Glutamatergic neuron (in vitro differentiated cells): ENCODE measurements around the gene KLK15. TPM values are rescaled to one million over a fixed set of nuclear protein-coding genes. Genes with fewer than 3 reads are reported as not detected.
A peak's percentile ranks its signal among the peaks of the same experiment; 100 is the strongest.
"Not testable (repeated sequence)": the region's sequence is repeated elsewhere in the genome, so short reads cannot be mapped to it uniquely, and the experiment has no call there.

ENCODE experiments used
- DNase-seq: peaks from one replicate; pipeline ENCODE4 v3.0.0; 2022
- H3K27ac Mint-ChIP-seq: one replicate; pipeline ENCODE4 v1.8.0; 2020; ENCODE audit warnings: mild to moderate bottlenecking, mixed read lengths, inconsistent platforms; ENCODE audit not compliant: unreplicated experiment
- H3K27me3 Mint-ChIP-seq: one replicate; pipeline ENCODE4 v1.8.0; 2020; ENCODE audit warnings: mild to moderate bottlenecking, moderate library complexity, mixed read lengths, inconsistent platforms; ENCODE audit not compliant: unreplicated experiment
- H3K36me3 Mint-ChIP-seq: one replicate; pipeline ENCODE4 v1.8.0; 2020; ENCODE audit warnings: mild to moderate bottlenecking, mixed read lengths, inconsistent platforms; ENCODE audit not compliant: unreplicated experiment
- H3K4me1 Mint-ChIP-seq: one replicate; pipeline ENCODE4 v1.8.0; 2020; ENCODE audit warnings: mild to moderate bottlenecking, low read depth, mixed read lengths, inconsistent platforms; ENCODE audit not compliant: unreplicated experiment
- H3K4me3 Mint-ChIP-seq: one replicate; pipeline ENCODE4 v1.8.0; 2020; ENCODE audit warnings: mild to moderate bottlenecking, mixed read lengths, inconsistent platforms; ENCODE audit not compliant: unreplicated experiment
- H3K9me3 Mint-ChIP-seq: one replicate; pipeline ENCODE4 v1.8.0; 2020; ENCODE audit warnings: mild to moderate bottlenecking, moderate library complexity, mixed read lengths, inconsistent platforms; ENCODE audit not compliant: unreplicated experiment
- total RNA-seq: library from RNA; stranded (reverse); fragmentation: NEBNext Ultra II Directional; extraction: Animal tissue kit (Norgen Biotek cat#: 25700); gene quantifications from one replicate; pipeline ENCODE4 v1.2.1, GENCODE V29; 2021; ENCODE audit not compliant: unreplicated experiment
- TF ChIP-seq, protein P1 (sequence below): fragments of 200-600 bp; sonication (generic); IDR thresholded peaks from one replicate; pipeline ENCODE4 v1.5.0; 2021; ENCODE audit not compliant: partially characterized antibody, unreplicated experiment

The KLK15 gene
- total RNA-seq, 1 donor from 2014 or later = not detected

DNA sequence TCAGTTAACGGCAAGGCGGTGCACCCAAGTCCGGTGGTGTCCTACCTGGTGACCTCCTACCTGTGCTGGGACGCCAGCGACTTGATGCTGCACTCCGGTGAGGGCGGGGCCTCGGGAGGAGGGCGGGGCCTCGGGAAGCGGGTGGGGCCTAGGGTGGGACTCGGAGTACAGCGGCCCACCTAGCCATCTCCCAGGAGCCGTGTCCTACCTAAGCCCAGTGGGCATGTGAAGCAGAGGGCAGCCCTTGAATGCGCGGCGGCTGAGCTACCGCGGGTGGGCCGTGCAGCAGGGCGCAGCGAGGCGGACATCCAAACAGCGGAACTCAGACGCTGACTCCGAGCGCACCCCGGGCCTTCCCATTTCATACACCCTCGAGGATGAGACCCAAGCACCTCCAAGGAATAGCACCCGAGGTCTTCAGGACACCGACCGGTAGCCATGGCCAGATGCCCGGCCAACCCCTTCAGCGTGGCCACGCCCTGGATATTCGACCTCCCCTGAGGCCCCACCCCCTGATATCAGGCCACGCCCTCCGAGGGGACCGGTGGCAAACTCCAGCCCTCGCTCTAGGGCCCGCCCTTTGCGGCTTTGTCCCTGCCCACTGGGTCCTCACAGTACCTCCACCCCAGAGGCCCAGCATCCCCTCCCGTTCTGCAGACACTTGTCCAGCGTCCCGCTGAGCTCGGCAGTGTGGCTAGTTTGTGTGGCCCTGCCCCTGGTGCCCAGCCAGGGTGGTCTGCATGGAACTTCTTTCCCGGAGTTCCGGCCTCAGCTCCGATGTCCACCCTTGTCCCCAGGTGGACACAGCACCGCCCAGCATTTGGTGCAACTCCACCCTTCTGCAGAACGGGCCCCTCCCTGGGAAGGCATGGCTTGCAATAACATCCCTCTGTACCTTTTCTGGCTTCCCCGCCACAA lies 15.2 kb downstream of the KLK15 start:
- Mint-ChIP-seq H3K27ac (peak overlapping the region; percentile 48), H3K4me1 (peaks cover 9% of the 10 kb centered on the region), H3K9me3 (peaks cover 10% of the 10 kb centered on the region), H3K4me3 (peak overlapping the region; percentile 71), H3K36me3 (peaks cover 9% of the 10 kb centered on the region), H3K27me3 (peaks cover 22% of the 10 kb centered on the region)
- TF ChIP-seq, protein P1, sequence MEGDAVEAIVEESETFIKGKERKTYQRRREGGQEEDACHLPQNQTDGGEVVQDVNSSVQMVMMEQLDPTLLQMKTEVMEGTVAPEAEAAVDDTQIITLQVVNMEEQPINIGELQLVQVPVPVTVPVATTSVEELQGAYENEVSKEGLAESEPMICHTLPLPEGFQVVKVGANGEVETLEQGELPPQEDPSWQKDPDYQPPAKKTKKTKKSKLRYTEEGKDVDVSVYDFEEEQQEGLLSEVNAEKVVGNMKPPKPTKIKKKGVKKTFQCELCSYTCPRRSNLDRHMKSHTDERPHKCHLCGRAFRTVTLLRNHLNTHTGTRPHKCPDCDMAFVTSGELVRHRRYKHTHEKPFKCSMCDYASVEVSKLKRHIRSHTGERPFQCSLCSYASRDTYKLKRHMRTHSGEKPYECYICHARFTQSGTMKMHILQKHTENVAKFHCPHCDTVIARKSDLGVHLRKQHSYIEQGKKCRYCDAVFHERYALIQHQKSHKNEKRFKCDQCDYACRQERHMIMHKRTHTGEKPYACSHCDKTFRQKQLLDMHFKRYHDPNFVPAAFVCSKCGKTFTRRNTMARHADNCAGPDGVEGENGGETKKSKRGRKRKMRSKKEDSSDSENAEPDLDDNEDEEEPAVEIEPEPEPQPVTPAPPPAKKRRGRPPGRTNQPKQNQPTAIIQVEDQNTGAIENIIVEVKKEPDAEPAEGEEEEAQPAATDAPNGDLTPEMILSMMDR = no peak
- DNase-seq = peak; percentile 80

DNA sequence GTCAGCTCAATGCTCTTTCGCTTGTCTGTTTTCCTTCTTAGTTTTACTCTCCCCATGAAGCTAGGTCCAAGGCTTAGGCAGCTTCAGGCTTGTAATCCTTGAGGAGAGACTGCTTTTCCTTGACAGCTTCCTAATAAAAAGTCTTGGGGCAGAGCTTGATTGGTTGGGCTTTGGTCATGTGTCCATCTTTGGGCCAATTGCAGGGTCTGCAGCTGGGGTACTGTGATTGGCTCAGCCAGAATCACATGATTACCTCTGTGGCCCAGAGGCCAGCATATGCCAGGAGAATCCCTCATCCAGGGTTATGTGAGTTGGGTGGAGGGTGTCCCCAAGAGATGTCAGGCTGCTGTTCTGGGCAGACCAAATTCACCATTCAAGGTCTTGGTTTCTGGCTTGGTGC lies 17.9 kb downstream of the KLK15 start:
- TF ChIP-seq, protein P1 = no peak
- Mint-ChIP-seq H3K27me3 (peaks cover 33% of the 10 kb centered on the region), H3K4me3 (no peak overlapping the region), H3K4me1 (peaks cover 3% of the 10 kb centered on the region), H3K27ac (no peak overlapping the region), H3K36me3 (peaks cover 7% of the 10 kb centered on the region), H3K9me3 (peaks cover 16% of the 10 kb centered on the region)
- DNase-seq = no peak

DNA sequence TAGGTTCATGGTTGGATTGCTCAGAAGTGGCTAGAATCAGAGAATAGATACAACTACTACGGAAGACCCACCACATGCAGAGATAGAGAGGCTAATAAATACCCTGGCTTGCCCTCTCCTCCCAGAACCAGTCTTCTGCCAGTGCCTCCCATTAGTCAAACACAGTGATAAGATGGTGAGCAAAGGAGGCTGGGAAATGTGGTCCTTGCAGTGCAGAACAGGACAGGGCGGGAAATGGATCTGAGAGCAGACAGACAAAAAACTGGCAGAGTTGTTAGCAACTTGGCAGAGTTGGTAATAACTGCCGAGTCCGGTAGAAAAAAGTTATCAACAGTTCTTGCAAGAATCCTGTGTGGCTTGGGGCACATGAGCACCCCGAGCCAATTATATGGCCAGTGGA lies 18.5 kb downstream of the KLK15 start:
- Mint-ChIP-seq H3K4me1 (peaks cover under 1% of the 10 kb centered on the region), H3K27me3 (peaks cover 30% of the 10 kb centered on the region), H3K4me3 (no peak overlapping the region), H3K36me3 (peaks cover 4% of the 10 kb centered on the region), H3K27ac (no peak overlapping the region), H3K9me3 (peaks cover 18% of the 10 kb centered on the region)
- DNase-seq = no peak
- TF ChIP-seq, protein P1 = no peak

DNA sequence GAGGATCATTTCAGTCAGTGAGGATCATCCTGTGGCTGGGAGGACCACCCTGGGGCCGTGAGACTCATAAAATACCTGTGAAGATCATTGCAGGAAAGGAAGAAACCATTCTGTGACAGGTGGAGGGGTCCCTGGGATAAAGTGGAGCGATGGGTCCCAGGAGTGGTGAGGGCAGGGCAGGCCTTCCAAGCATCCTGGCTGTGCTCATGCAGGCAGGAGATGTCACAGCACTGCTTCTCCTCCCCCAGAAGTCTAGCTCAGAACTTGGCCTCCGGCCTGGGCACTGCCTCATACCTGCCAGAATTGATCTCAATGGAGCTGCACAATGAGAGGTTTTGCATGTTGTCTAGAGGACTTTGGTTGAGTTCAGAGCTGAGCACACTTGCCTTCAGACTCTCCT lies 20.9 kb downstream of the KLK15 start:
- H3K27me3 Mint-ChIP-seq = peaks cover 23% of the 10 kb centered on the region
- H3K27ac Mint-ChIP-seq = no peak overlapping the region
- H3K4me3 Mint-ChIP-seq = no peak overlapping the region
- H3K4me1 Mint-ChIP-seq = no peaks in the 10 kb centered on the region
- TF ChIP-seq, protein P1 = no peak
- no peak for DNase-seq
- peaks cover 4% of the 10 kb centered on the region for H3K36me3 Mint-ChIP-seq
- peaks cover 19% of the 10 kb centered on the region for H3K9me3 Mint-ChIP-seq

DNA sequence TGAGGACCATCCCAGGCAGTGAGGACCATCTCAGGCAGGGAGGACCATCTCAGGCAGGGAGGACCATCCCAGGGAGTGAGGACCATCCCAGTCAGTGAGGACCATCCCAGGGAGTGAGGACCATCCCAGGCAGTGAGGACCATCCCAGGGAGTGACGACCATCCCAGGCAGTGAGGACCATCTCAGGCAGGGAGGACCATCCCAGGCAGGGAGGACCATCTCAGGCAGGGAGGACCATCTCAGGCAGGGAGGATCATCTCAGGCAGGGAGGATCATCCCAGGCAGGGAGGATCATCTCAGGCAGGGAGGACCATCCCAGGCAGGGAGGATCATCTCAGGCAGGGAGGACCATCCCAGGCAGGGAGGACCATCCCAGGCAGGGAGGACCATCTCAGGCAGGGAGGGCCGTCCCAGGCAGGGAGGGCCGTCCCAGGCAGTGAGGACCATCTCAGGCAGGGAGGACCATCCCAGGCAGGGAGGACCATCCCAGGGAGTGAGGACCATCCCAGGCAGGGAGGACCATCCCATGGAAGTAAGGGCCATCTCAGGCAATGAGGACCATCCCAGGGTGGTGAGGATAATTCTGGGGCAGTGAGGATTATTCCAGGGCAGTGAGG lies 21.6 kb downstream of the KLK15 start:
- H3K4me3 Mint-ChIP-seq, H3K27ac Mint-ChIP-seq, H3K36me3 Mint-ChIP-seq, H3K4me1 Mint-ChIP-seq, DNase-seq: not testable (repeated sequence)
- H3K9me3 Mint-ChIP-seq = peaks cover 16% of the 10 kb centered on the region
- H3K27me3 Mint-ChIP-seq = peaks cover 23% of the 10 kb centered on the region
